ENCODE results near the gene PBX1.

PBX1 gene

DNA sequence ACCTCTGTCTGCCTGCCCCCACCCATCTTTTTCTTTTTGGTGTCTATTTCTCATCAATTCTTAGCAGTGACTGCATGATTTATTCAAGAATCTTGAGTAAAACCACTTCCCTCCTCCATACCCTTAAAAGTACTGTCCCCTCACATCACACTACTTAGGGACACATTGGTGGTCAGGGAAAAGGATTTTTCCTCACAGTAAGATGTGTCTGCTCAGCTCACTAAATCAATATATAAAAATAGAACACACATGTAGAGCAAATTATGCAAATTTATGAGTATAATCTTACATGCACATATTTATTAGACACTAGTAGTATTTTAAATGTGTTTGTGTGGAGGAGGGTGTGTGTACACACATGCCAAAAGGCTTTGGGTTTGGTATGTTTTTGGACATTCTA lies 202.0 kb downstream of the PBX1 start:
- H3K27ac ChIP-seq (ENCODE audit: low read length), result no peak overlapping the region
- no peak overlapping the region for H3K4me2 ChIP-seq (ENCODE audit: low read depth, low read length)
- H3K27me3 ChIP-seq (replicated peaks; ENCODE audit: insufficient read depth, low read length), result no peaks in the 10 kb centered on the region
- no peaks in the 10 kb centered on the region for H3K9me2 ChIP-seq (replicated peaks; ENCODE audit: insufficient read depth, low read length)
- H3K79me2 ChIP-seq (ENCODE audit: low read length), result no peaks in the 10 kb centered on the region
- H3K9me3 ChIP-seq (replicated peaks; ENCODE audit: insufficient read depth, low read length), result no peaks in the 10 kb centered on the region
- TF ChIP-seq, protein P1, sequence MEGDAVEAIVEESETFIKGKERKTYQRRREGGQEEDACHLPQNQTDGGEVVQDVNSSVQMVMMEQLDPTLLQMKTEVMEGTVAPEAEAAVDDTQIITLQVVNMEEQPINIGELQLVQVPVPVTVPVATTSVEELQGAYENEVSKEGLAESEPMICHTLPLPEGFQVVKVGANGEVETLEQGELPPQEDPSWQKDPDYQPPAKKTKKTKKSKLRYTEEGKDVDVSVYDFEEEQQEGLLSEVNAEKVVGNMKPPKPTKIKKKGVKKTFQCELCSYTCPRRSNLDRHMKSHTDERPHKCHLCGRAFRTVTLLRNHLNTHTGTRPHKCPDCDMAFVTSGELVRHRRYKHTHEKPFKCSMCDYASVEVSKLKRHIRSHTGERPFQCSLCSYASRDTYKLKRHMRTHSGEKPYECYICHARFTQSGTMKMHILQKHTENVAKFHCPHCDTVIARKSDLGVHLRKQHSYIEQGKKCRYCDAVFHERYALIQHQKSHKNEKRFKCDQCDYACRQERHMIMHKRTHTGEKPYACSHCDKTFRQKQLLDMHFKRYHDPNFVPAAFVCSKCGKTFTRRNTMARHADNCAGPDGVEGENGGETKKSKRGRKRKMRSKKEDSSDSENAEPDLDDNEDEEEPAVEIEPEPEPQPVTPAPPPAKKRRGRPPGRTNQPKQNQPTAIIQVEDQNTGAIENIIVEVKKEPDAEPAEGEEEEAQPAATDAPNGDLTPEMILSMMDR (IDR thresholded peaks at IDR 0.05; ENCODE audit: low read length), result no peak
- TF ChIP-seq EZH2 (optimal IDR thresholded peaks at IDR 0.05; ENCODE audit: low read depth, low read length), result no peak
- no peak for TF ChIP-seq EZH2phosphoT487 (IDR thresholded peaks at IDR 0.05; ENCODE audit: low read length)
- H3K9ac ChIP-seq (ENCODE audit: low read length), result no peak overlapping the region
- H3K4me3 ChIP-seq (ENCODE audit: low read length), result no peak overlapping the region
- no peak for DNase-seq
- no peak overlapping the region for H2AFZ ChIP-seq (ENCODE audit: low read length)
- H3K4me1 ChIP-seq (ENCODE audit: low read length), result peaks cover 8% of the 10 kb centered on the region
- H3F3A ChIP-seq (ENCODE audit: insufficient read depth, low read length), result no peaks in the 10 kb centered on the region
- no peaks in the 10 kb centered on the region for H4K20me1 ChIP-seq (ENCODE audit: insufficient read depth, low read length)
- no peaks in the 10 kb centered on the region for H3K36me3 ChIP-seq (replicated peaks; ENCODE audit: insufficient read depth, low read length)

DNA sequence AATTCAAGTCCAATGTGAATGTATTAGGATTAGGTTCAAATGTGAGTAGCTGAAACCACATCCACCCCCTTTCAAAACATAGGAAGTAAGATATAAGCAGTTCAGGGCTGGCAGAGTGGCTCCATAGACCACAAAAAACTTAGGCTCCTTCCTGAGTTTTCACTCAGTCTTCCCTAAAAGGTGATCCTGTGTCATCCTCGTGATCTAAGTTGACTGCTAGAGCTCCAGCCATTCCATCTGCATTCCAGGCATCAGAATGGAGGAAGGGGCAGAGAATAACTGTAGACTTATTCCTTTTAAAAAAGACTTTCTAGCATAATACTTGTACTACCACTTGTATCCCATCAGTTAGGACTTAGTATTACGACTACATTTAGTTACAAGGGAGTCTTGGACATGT lies 204.1 kb downstream of the PBX1 start:
- Histone ChIP-seq H3K79me2 (ENCODE audit: low read length) (no peaks in the 10 kb centered on the region), H3K9me3 (replicated peaks; ENCODE audit: insufficient read depth, low read length) (no peaks in the 10 kb centered on the region), H3K36me3 (replicated peaks; ENCODE audit: insufficient read depth, low read length) (no peaks in the 10 kb centered on the region), H3K27ac (ENCODE audit: low read length) (no peak overlapping the region), H4K20me1 (ENCODE audit: insufficient read depth, low read length) (no peaks in the 10 kb centered on the region), H2AFZ (ENCODE audit: low read length) (no peak overlapping the region), H3K9me2 (replicated peaks; ENCODE audit: insufficient read depth, low read length) (no peaks in the 10 kb centered on the region), H3K27me3 (replicated peaks; ENCODE audit: insufficient read depth, low read length) (no peaks in the 10 kb centered on the region), H3K4me1 (ENCODE audit: low read length) (peaks cover 26% of the 10 kb centered on the region), H3K4me2 (ENCODE audit: low read depth, low read length) (no peak overlapping the region), H3F3A (ENCODE audit: insufficient read depth, low read length) (peaks cover 9% of the 10 kb centered on the region), H3K4me3 (ENCODE audit: low read length) (no peak overlapping the region), H3K9ac (ENCODE audit: low read length) (no peak overlapping the region)
- DNase-seq, result no peak
- TF ChIP-seq, protein P1 (IDR thresholded peaks at IDR 0.05; ENCODE audit: low read length), result no peak
- TF ChIP-seq EZH2 (optimal IDR thresholded peaks at IDR 0.05; ENCODE audit: low read depth, low read length) (no peak), EZH2phosphoT487 (IDR thresholded peaks at IDR 0.05; ENCODE audit: low read length) (no peak)

DNA sequence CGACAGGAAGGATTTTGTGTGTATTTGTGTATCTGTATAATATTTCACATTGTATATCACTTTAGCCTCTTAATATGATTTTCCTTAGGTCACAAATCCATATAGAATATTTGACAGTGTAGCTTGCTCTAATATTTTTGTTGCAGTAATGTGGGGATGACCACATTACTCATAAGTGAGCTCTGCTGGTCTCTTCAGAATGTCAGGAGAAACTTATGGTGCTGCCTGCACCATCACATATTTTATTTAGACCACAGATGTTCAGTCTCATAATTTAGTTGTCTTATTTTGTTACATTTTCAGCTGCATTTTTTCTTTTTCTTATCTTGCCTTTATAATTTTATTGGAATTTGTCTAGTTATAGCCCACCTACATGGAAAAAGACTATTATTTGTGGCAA lies 205.3 kb downstream of the PBX1 start:
- H3K36me3 ChIP-seq (replicated peaks; ENCODE audit: insufficient read depth, low read length), result no peaks in the 10 kb centered on the region
- no peaks in the 10 kb centered on the region for H3K27me3 ChIP-seq (replicated peaks; ENCODE audit: insufficient read depth, low read length)
- H3F3A ChIP-seq (ENCODE audit: insufficient read depth, low read length), result peaks cover 12% of the 10 kb centered on the region
- H3K4me2 ChIP-seq (ENCODE audit: low read depth, low read length), result no peak overlapping the region
- peaks cover 33% of the 10 kb centered on the region for H3K4me1 ChIP-seq (ENCODE audit: low read length)
- H3K9me2 ChIP-seq (replicated peaks; ENCODE audit: insufficient read depth, low read length), result no peaks in the 10 kb centered on the region
- H3K9me3 ChIP-seq (replicated peaks; ENCODE audit: insufficient read depth, low read length), result no peaks in the 10 kb centered on the region
- H3K9ac ChIP-seq (ENCODE audit: low read length), result no peak overlapping the region
- H3K79me2 ChIP-seq (ENCODE audit: low read length), result no peaks in the 10 kb centered on the region
- no peak overlapping the region for H2AFZ ChIP-seq (ENCODE audit: low read length)
- no peak overlapping the region for H3K4me3 ChIP-seq (ENCODE audit: low read length)
- no peak for TF ChIP-seq EZH2 (optimal IDR thresholded peaks at IDR 0.05; ENCODE audit: low read depth, low read length)
- TF ChIP-seq EZH2phosphoT487 (IDR thresholded peaks at IDR 0.05; ENCODE audit: low read length), result no peak
- TF ChIP-seq, protein P1 (IDR thresholded peaks at IDR 0.05; ENCODE audit: low read length), result no peak
- no peak overlapping the region for H3K27ac ChIP-seq (ENCODE audit: low read length)
- DNase-seq, result no peak
- H4K20me1 ChIP-seq (ENCODE audit: insufficient read depth, low read length), result no peaks in the 10 kb centered on the region
